ENCODE results near the gene EPS8L3.

EPS8L3 gene

DNA sequence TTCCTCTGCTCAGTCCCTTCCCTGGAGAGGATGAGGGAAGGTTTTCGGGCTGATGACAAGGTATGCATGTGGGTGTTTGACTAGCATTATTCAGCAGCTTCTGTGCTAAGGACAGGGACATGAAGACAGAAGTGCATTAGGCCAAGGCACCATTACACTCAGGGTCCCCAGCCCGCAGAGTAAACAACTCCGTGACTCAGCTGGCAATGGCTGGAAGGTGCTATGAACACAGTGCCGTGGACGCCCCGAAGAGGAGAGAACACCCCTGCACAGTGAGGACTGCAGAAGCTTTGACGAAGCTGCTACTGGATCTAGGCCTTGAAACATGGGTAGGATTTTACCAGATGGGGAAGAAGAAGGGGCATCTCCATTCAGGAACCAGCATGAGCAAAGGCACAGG, 13.7 kb upstream of the EPS8L3 start:
- Histone ChIP-seq H3K9me3 (ENCODE audit: control insufficient read depth, insufficient read depth, low read length) (no peaks in the 10 kb centered on the region), H3K36me3 (ENCODE audit: control insufficient read depth, insufficient read depth, low read length) (no peaks in the 10 kb centered on the region), H3K27ac (ENCODE audit: low read length) (no peak overlapping the region), H3K4me3 (ENCODE audit: low read length) (no peak overlapping the region), H3K4me1 (ENCODE audit: control insufficient read depth, insufficient read depth, low read length) (no peaks in the 10 kb centered on the region), H3K27me3 (ENCODE audit: control insufficient read depth, insufficient read depth, low read length) (no peaks in the 10 kb centered on the region)
- DNase-seq (ENCODE audit: low read depth, low spot score), result no peak
- no CpG with 5 or more reads among the region's 7 CpGs for WGBS (ENCODE audit: insufficient coverage, insufficient read length)

DNA sequence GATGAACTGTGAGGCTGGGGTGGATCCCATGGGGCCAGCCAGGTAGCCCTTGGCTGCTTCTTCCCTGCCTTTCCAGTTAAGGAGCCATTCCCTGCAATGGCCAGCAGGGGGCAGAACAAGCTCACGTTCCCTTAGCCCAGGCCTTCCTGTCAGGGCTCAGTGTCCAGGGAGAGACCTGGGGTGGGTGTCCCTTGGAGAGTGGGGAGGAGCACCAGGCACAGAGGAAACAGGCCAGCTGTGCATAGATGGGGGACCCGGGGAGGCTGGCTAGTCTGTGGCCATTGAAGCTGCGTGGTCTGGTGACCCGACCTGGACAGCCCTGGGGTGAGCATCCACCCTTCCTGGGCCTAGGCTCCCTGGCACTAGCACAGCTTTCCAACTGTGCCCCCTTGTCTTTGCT, 13.2 kb upstream of the EPS8L3 start:
- peak; percentile 79 for DNase-seq (ENCODE audit: low read depth, low spot score)
- no CpG with 5 or more reads among the region's 4 CpGs for WGBS (ENCODE audit: insufficient coverage, insufficient read length)
- Histone ChIP-seq H3K27ac (ENCODE audit: low read length) (no peak overlapping the region), H3K9me3 (ENCODE audit: control insufficient read depth, insufficient read depth, low read length) (no peaks in the 10 kb centered on the region), H3K27me3 (ENCODE audit: control insufficient read depth, insufficient read depth, low read length) (no peaks in the 10 kb centered on the region), H3K4me3 (ENCODE audit: low read length) (no peak overlapping the region), H3K36me3 (ENCODE audit: control insufficient read depth, insufficient read depth, low read length) (no peaks in the 10 kb centered on the region), H3K4me1 (ENCODE audit: control insufficient read depth, insufficient read depth, low read length) (no peaks in the 10 kb centered on the region)

DNA sequence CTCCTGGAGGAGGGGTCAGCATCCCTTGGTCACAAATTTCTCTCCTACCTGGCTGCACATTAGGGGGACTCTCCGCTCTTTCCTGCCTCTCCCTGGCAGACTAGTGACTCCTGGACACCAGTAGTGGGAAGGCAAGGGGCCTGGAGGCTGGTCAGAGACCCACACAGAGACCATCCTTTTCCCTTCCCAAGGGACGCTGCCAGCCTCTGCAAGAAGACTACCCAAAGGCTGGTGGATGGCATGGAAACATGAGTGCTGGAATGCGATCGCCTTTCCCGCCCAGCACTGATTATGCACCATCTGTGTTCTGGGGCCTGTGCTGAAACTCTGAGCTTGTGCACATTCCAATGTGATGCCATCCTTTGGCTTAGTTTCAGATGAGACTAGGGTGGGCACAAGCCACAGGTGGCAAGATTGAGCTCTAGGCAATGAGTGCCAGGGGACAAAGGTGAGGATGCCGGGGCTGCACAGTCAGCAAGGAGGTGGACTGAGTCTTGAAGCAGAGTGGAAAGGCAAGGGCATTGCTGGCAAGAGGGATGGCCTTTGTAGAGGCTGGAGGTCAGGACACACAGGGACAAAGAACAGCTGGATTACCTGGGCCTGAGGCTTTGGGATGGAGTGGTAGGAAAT, 12.6 kb upstream of the EPS8L3 start:
- DNase-seq (ENCODE audit: low read depth, low spot score), result no peak
- Histone ChIP-seq H3K9me3 (ENCODE audit: control insufficient read depth, insufficient read depth, low read length) (no peaks in the 10 kb centered on the region), H3K4me1 (ENCODE audit: control insufficient read depth, insufficient read depth, low read length) (no peaks in the 10 kb centered on the region), H3K27ac (ENCODE audit: low read length) (no peak overlapping the region), H3K36me3 (ENCODE audit: control insufficient read depth, insufficient read depth, low read length) (no peaks in the 10 kb centered on the region), H3K27me3 (ENCODE audit: control insufficient read depth, insufficient read depth, low read length) (no peaks in the 10 kb centered on the region), H3K4me3 (ENCODE audit: low read length) (no peak overlapping the region)
- WGBS (ENCODE audit: insufficient coverage, insufficient read length), result no CpG with 5 or more reads among the region's 6 CpGs

DNA sequence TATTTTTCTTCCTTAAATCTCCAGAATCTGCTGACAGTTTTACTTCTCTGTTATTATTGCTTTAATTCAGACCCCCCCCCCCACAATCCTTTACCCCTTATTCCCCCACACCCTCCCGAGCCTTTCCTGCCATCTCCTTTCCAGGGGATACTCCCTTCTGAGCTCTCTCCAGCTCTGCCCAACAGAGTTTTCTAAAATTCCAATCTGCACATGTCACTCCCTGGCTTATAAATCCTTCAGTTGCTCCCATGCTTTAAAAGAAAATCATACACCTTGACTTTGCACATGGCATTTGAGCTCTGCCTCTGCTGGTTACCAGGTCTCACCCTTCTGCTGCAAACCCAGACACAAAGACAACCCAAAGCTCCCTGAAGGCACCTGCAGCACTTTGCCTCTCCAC, 11.7 kb upstream of the EPS8L3 start:
- Histone ChIP-seq H3K4me3 (ENCODE audit: low read length) (no peak overlapping the region), H3K27ac (ENCODE audit: low read length) (no peak overlapping the region), H3K4me1 (ENCODE audit: control insufficient read depth, insufficient read depth, low read length) (no peaks in the 10 kb centered on the region; the same call in 1 of the 2 replicates), H3K36me3 (ENCODE audit: control insufficient read depth, insufficient read depth, low read length) (no peaks in the 10 kb centered on the region), H3K27me3 (ENCODE audit: control insufficient read depth, insufficient read depth, low read length) (no peaks in the 10 kb centered on the region), H3K9me3 (ENCODE audit: control insufficient read depth, insufficient read depth, low read length) (no peaks in the 10 kb centered on the region)
- DNase-seq (ENCODE audit: low read depth, low spot score), result no peak
- WGBS (ENCODE audit: insufficient coverage, insufficient read length), result no CpG with 5 or more reads among the region's 1 CpG

DNA sequence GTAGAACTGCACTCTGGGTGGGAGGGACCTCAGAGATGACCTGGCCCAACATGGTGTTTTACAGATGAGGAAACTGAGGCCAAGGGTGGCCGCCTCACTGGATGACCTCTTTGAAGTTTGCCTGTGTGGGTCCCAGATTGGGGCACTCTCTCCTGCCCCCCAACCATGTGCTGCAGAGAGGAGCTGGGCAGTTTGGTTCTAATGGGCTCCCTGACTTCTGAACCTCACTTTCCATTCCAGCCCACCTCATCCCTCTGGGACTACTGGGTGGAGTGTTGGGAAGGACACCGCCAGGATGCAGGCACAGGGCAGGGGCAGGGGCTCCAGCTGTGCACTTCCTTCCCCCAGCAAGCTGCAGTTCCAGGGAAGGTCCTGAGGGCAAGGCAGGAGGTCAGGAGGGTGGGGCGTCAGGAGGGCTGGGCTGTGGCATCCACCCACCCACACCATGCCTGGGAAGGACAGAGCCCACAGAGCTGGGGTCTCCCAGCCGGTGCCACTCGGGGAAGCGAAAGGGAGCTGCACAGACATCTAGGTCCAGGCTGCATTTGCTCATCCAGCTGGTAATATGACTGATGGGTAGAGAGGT, 10.3 kb upstream of the EPS8L3 start:
- DNase-seq (ENCODE audit: low read depth, low spot score), result no peak
- no peaks in the 10 kb centered on the region; the same call in 1 of the 2 replicates for H3K4me1 ChIP-seq (ENCODE audit: control insufficient read depth, insufficient read depth, low read length)
- WGBS (ENCODE audit: insufficient coverage, insufficient read length), result no CpG with 5 or more reads among the region's 6 CpGs
- H3K27ac ChIP-seq (ENCODE audit: low read length), result no peak overlapping the region
- no peaks in the 10 kb centered on the region for H3K27me3 ChIP-seq (ENCODE audit: control insufficient read depth, insufficient read depth, low read length)
- no peak overlapping the region for H3K4me3 ChIP-seq (ENCODE audit: low read length)
- no peaks in the 10 kb centered on the region for H3K36me3 ChIP-seq (ENCODE audit: control insufficient read depth, insufficient read depth, low read length)
- H3K9me3 ChIP-seq (ENCODE audit: control insufficient read depth, insufficient read depth, low read length), result no peaks in the 10 kb centered on the region

DNA sequence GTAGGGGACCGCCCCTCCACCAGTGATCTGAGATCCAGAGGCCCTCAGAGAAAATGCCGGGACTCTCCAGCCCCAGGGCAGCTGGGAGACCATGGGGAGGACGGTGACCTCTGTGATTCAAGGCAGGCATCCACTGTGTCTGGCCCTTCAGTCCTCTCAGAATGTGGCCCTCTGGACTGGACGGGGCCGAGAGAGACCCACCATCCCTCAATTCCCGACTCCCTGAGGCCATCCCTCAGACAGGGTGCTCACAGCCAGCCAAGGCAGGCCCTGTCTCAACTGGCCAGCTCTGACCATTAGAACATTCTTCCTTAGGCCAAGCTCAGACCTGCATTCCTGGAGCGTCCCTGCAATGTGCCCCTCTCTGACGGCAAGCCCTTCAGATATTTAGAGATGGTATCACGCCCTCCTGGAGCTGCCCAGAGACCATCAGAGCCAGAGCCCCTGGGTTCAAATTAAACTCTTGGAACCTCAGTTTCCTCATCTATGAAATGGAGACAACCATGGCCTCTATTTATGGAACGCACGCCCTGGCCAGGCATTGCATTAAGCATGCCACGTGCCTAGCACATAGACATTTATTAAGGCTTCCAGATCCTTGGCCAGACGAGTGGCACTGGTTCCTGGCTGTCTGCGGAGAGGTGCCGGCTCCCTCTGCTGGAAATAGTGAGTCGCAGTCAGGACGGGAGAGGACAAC, 9.6 kb upstream of the EPS8L3 start:
- no peak for DNase-seq (ENCODE audit: low read depth, low spot score)
- no peak overlapping the region for H3K4me3 ChIP-seq (ENCODE audit: low read length)
- no peaks in the 10 kb centered on the region; the same call in 1 of the 2 replicates for H3K4me1 ChIP-seq (ENCODE audit: control insufficient read depth, insufficient read depth, low read length)
- H3K27ac ChIP-seq (ENCODE audit: low read length), result no peak overlapping the region
- H3K9me3 ChIP-seq (ENCODE audit: control insufficient read depth, insufficient read depth, low read length), result no peaks in the 10 kb centered on the region
- H3K36me3 ChIP-seq (ENCODE audit: control insufficient read depth, insufficient read depth, low read length), result no peaks in the 10 kb centered on the region
- H3K27me3 ChIP-seq (ENCODE audit: control insufficient read depth, insufficient read depth, low read length), result no peaks in the 10 kb centered on the region
- no CpG with 5 or more reads among the region's 17 CpGs for WGBS (ENCODE audit: insufficient coverage, insufficient read length)

DNA sequence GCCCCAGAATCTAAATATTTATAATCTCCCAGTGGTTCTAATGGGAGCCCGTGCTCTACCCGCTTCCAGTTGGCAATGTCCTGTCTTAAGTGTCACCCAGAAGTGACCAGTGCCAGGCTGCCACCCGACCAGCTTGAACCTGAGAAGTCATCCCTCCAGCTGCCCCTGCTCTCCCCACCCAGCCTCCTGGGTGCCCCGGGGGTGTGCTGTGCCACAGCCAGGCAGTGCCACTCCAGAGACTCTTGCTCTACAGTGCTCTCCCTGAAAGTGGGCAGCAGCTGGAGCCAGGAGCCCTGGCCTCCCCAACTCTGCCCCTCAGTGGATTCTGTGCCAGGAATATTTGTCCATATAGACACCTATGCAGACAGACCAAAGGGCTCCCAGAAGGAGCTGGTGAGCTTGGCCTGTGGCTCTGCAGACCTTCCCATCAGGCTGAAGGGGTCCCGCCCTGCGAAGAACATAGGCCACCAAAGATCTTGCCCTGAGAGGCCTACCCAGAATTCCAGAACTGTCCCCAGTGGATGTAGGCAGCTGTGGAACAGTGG, 9.0 kb upstream of the EPS8L3 start:
- Histone ChIP-seq H3K4me3 (ENCODE audit: low read length) (no peak overlapping the region), H3K9me3 (ENCODE audit: control insufficient read depth, insufficient read depth, low read length) (no peaks in the 10 kb centered on the region), H3K36me3 (ENCODE audit: control insufficient read depth, insufficient read depth, low read length) (no peaks in the 10 kb centered on the region), H3K27me3 (ENCODE audit: control insufficient read depth, insufficient read depth, low read length) (no peaks in the 10 kb centered on the region), H3K27ac (ENCODE audit: low read length) (no peak overlapping the region), H3K4me1 (ENCODE audit: control insufficient read depth, insufficient read depth, low read length) (no peaks in the 10 kb centered on the region; the same call in 1 of the 2 replicates)
- no peak for DNase-seq (ENCODE audit: low read depth, low spot score)
- WGBS (ENCODE audit: insufficient coverage, insufficient read length), result no CpG with 5 or more reads among the region's 6 CpGs

DNA sequence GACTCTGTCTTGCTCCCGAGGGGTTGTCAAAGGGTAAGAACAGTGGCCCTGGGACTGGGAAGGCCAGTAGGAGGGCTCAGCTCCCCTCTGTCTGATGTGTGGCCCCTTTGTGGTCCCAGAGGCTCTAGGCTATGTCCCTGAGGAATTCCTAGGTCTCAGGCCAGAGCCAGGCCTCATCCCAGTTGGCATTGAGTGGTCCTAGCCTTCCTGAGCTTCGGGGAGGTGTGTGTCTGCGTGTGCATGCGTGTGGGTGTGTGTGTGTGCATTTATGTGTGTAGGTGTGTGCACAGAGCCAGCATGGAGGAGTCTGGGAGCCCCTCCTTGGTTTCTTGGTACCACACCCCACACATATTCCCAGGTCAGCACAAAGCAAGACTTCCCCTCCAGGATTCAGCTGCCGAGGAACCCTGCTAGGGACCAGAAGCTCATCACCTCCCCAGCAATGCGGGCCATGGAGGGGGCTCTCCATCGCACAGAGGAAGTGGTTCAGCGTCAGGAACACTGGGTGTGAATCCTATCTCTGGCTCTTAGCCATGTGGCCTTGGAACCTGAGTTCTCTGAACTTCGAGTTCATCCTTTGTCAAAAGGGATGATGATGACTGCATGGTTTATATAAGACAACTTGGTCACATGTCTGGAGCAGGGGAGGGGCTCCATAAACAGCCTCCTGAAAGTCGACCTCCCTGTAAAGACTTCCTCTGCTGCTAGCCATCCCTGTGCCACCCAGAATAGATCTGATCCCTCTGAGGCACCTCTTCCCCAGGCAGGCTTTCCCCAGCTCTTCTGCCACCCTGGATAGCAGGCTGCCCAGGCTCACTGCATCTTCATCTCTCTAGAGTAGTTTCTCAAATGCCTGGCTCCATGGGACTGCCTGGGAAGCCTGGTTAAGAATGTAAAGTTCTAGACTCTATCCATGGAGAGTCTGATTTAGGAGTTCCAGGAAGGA, 8.3 kb upstream of the EPS8L3 start:
- no CpG with 5 or more reads among the region's 10 CpGs for WGBS (ENCODE audit: insufficient coverage, insufficient read length)
- H3K9me3 ChIP-seq (ENCODE audit: control insufficient read depth, insufficient read depth, low read length), result no peaks in the 10 kb centered on the region
- H3K4me3 ChIP-seq (ENCODE audit: low read length), result no peak overlapping the region
- no peak overlapping the region for H3K27ac ChIP-seq (ENCODE audit: low read length)
- no peaks in the 10 kb centered on the region for H3K27me3 ChIP-seq (ENCODE audit: control insufficient read depth, insufficient read depth, low read length)
- no peaks in the 10 kb centered on the region for H3K36me3 ChIP-seq (ENCODE audit: control insufficient read depth, insufficient read depth, low read length)
- no peak for DNase-seq (ENCODE audit: low read depth, low spot score)
- no peaks in the 10 kb centered on the region; the same call in 1 of the 2 replicates for H3K4me1 ChIP-seq (ENCODE audit: control insufficient read depth, insufficient read depth, low read length)

DNA sequence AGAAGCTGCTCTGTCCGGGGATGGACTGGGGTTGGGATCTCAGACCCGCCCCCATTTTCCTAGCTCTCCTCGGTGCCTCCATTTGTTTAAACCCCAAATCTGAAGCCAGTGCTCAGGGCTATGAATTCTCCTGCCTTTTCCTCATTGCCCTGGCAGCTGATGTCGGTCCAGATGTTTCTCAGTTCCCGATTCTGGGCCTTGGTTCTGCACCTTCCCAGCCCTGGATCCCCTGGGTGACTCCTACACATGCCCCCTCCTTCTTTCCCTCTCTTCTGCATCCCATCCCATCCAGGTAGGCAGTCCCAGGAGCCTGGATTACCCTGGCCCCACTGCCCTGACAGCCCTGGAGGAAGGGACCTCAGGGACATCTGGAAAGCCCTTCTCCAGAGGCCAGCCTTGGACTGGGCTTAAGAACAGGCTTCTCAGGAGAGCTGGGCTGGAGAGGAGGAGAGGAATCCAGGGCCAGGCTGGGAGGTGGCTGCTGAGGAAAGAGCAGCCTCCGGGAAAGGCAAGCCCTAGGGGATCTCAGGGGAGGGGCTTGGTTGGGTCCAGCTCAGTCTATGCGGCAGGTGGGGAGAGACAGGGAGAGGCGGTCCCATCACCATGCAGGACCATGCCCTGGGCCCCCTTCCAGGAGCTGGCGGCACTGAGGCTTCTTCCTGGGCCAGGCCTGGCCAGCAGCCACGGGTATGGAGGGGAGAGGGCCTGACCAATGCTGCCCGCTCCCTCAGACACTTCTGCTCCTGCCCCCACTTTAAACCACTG, 6.8 kb upstream of the EPS8L3 start:
- no CpG with 5 or more reads among the region's 11 CpGs for WGBS (ENCODE audit: insufficient coverage, insufficient read length)
- H3K9me3 ChIP-seq (ENCODE audit: control insufficient read depth, insufficient read depth, low read length), result no peaks in the 10 kb centered on the region
- DNase-seq (ENCODE audit: low read depth, low spot score), result no peak
- H3K4me1 ChIP-seq (ENCODE audit: control insufficient read depth, insufficient read depth, low read length), result no peaks in the 10 kb centered on the region; the same call in 1 of the 2 replicates
- no peaks in the 10 kb centered on the region for H3K27me3 ChIP-seq (ENCODE audit: control insufficient read depth, insufficient read depth, low read length)
- no peaks in the 10 kb centered on the region for H3K36me3 ChIP-seq (ENCODE audit: control insufficient read depth, insufficient read depth, low read length)
- H3K27ac ChIP-seq (ENCODE audit: low read length), result no peak overlapping the region
- no peak overlapping the region for H3K4me3 ChIP-seq (ENCODE audit: low read length)
